ENCODE data around the gene LRP2.

- TF ChIP-seq CTCF (conservative IDR thresholded peaks at IDR 0.05; ENCODE audit: low read depth, low read length) (no peak), MXI1 (IDR thresholded peaks at IDR 0.05; ENCODE audit: borderline replicate concordance, low read depth, low read length) (no peak), RAD21 (IDR thresholded peaks at IDR 0.05; ENCODE audit: low read length) (no peak)
Measured at GRCh38 chr2:169393068-169393590, 30.8 kb upstream of the LRP2 start.
